Measurements from ENCODE around the gene RAB36. TPM values are rescaled to one million over a fixed set of nuclear protein-coding genes. Genes with fewer than 3 reads are reported as not detected.

RAB36 gene
- total and polyA plus RNA-seq, 9 of the 15 experiments (the other 6 are each of a cell fraction or from before 2014, with no cell fraction given): 0.04 to 0.50 (median 0.08) TPM; not detected in 3

DNA sequence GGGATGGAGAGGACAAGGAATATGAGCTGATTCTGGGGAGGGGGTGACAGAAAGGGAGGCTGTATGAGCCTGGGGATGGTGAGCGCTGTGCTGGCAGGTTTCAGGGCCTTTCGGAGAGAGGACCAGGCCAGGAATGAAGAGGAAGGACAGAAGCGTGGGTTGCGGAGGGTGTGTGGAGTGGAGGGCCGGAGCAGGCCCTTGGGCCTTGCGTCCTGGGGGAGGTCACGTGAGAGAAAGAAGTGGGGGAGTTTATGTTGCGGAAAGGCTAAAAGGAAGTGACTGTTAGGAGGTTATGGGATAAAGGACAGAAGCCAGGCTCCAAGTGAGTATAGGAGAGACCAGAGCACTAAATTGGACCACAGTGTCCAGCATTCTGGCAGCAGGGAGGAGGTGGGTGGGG, 52.6 kb downstream of the RAB36 start:
- Histone ChIP-seq H3K79me2 (ENCODE audit: control insufficient read depth, insufficient read depth, low read length) (peaks cover 80% of the 10 kb centered on the region), H3K4me3 (no peak overlapping the region)
- no TSS peak for BruUV-seq (replicated peaks)

GRCh38 chr22:23199159-23199558, 53.9 kb downstream of the RAB36 start:
- WGBS (ENCODE audit: insufficient coverage, low coverage, missing lambda C conversion rate): 88% methylated on average over 8 of the region's 8 CpGs
- FAIRE-seq (no peak), DNase-seq (ENCODE audit: extremely low read depth in 1 of 4, low spot score in 3 of 4) (peak in 1 of 4 experiments; percentile 69), ATAC-seq (no peak)
- H3K27me3 ChIP-seq (ENCODE audit: control insufficient read depth in 2 of 2, insufficient read depth in 2 of 2, low read length in 2 of 2): no peaks in the 10 kb centered on the region; a peak in 1 of 5 replicates
- POLR2A ChIA-PET: interaction anchor here (1.2 to 86.5 kb wide), 3 partner anchors 2 to 64 kb away, joined by 3 to 3476 read pairs (median 3476); partner anchors contain the start of genes BCR and RAB36
- CTCF ChIA-PET (ENCODE audit: low intra/inter-chr PET ratio): interaction anchor here (0.6 kb wide), 2 partner anchors 33 to 753 kb away, joined by 3 read pairs; no protein-coding TSS in a partner anchor
- no TSS peak for BruUV-seq (replicated peaks)
- intact Hi-C loops (cut with micrococcal nuclease) (no loop called here), in situ Hi-C loops (cut with MboI) (no loop called here)
- H3K36me3 ChIP-seq (ENCODE audit: control insufficient read depth, insufficient read depth, low read length): peaks cover 53% of the 10 kb centered on the region
- no peak overlapping the region for H3K27ac ChIP-seq (ENCODE audit: extremely low read depth, low read depth, low read length)
- peak overlapping the region in 1 of 2 experiments; percentile 15; a peak in 2 of 4 replicates for H3K9ac ChIP-seq (ENCODE audit: insufficient read depth in 1 of 2, low read depth in 2 of 2, low read length in 2 of 2)
- no peaks in the 10 kb centered on the region for H3K9me3 ChIP-seq (replicated peaks; ENCODE audit: control insufficient read depth, insufficient read depth, low read depth, low read length)
- H3K4me1 ChIP-seq (replicated peaks in 1 of 2; ENCODE audit: control insufficient read depth in 2 of 2, insufficient read depth in 2 of 2, low read length in 2 of 2): peaks cover 12 to 17% of the 10 kb centered on the region in 2 experiments
- no peak overlapping the region for H3K4me3 ChIP-seq
- peaks cover 44% of the 10 kb centered on the region for H4K20me1 ChIP-seq (replicated peaks; ENCODE audit: control insufficient read depth, insufficient read depth, low read length)
- peaks cover 32% of the 10 kb centered on the region for H3K9me1 ChIP-seq (ENCODE audit: control insufficient read depth, insufficient read depth, low read length)
- TF ChIP-seq ZFX (CRISPR knock-in tag; IDR thresholded peaks at IDR 0.05): no peak
- TF ChIP-seq, protein P1, sequence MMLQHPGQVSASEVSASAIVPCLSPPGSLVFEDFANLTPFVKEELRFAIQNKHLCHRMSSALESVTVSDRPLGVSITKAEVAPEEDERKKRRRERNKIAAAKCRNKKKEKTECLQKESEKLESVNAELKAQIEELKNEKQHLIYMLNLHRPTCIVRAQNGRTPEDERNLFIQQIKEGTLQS (IDR thresholded peaks at IDR 0.05): no peak
- TF ChIP-seq, protein P1 (CRISPR knock-in tag; conservative IDR thresholded peaks at IDR 0.05): 0 out of 2 replicates have a peak, but pooled peaks have one; percentile 34
- H2AFZ ChIP-seq (ENCODE audit: low read depth, low read length): no peak overlapping the region
- H3K79me2 ChIP-seq (ENCODE audit: control insufficient read depth, insufficient read depth, low read length): peaks cover 80% of the 10 kb centered on the region
- no peak overlapping the region for H3K4me2 ChIP-seq (ENCODE audit: insufficient read depth, low read length)

More for the DNA sequence above, 52.6 kb downstream of the RAB36 start:
- 70% methylated on average over 8 of the region's 8 CpGs for WGBS (ENCODE audit: insufficient coverage, low coverage, missing lambda C conversion rate)
- peaks cover 44% of the 10 kb centered on the region for H4K20me1 ChIP-seq (replicated peaks; ENCODE audit: control insufficient read depth, insufficient read depth, low read length)
- peak overlapping the region; percentile 1 to 75; a peak in 3 of 4 replicates for H3K9ac ChIP-seq (ENCODE audit: insufficient read depth in 1 of 2, low read depth in 2 of 2, low read length in 2 of 2)
- H2AFZ ChIP-seq (ENCODE audit: low read depth, low read length): no peak overlapping the region
- H3K9me3 ChIP-seq (replicated peaks; ENCODE audit: control insufficient read depth, insufficient read depth, low read depth, low read length): no peaks in the 10 kb centered on the region
- peak; percentile 32 for ATAC-seq
- no peak for FAIRE-seq
- H3K9me1 ChIP-seq (ENCODE audit: control insufficient read depth, insufficient read depth, low read length): peaks cover 33% of the 10 kb centered on the region
- intact Hi-C loops (cut with micrococcal nuclease): no loop called here
- POLR2A ChIA-PET: interaction anchor here (0.7 to 86.5 kb wide), 4 partner anchors 3 to 1746 kb away, joined by 3 to 3476 read pairs (median 1740); partner anchors contain the start of genes BCR and RAB36
- H3K27ac ChIP-seq (ENCODE audit: extremely low read depth, low read depth, low read length): 0 out of 3 replicates have a peak overlapping the region, but pooled peaks have one; percentile 0
- TF ChIP-seq SRSF9 (IDR thresholded peaks at IDR 0.05; ENCODE audit: borderline replicate concordance, low read depth, low read length) (no peak), TBL1XR1 (IDR thresholded peaks at IDR 0.05; ENCODE audit: low read length in 2 of 2) (no peak), ZNF212 (CRISPR knock-in tag; IDR thresholded peaks at IDR 0.05) (no peak), SREBF1 (IDR thresholded peaks at IDR 0.05; ENCODE audit: borderline replicate concordance, low read depth, low read length) (no peak), ATF7 (IDR thresholded peaks at IDR 0.05) (no peak), CHCHD3 (CRISPR knock-in tag; IDR thresholded peaks at IDR 0.05) (no peak), STAT5A (IDR thresholded peaks at IDR 0.05; ENCODE audit: borderline replicate concordance, low read length) (no peak), MCM2 (IDR thresholded peaks at IDR 0.05; ENCODE audit: low read depth) (no peak), SMAD3 (CRISPR knock-in tag; conservative IDR thresholded peaks at IDR 0.05) (no peak), LEF1 (IDR thresholded peaks at IDR 0.05) (no peak), NR2C1 (IDR thresholded peaks at IDR 0.05) (no peak), NR2C1 (tag; IDR thresholded peaks at IDR 0.05) (no peak)
- CTCF ChIA-PET (ENCODE audit: low intra/inter-chr PET ratio): interaction anchor here (0.7 to 1.1 kb wide), 2 partner anchors 19 to 67 kb away, joined by 3 to 4 read pairs; no protein-coding TSS in a partner anchor
- H3K36me3 ChIP-seq (ENCODE audit: control insufficient read depth, insufficient read depth, low read length): peaks cover 52% of the 10 kb centered on the region; the same call in 2 of the 3 replicates
- no peak overlapping the region; the same call in 1 of the 2 replicates for H3K4me2 ChIP-seq (ENCODE audit: insufficient read depth, low read length)
- H3K27me3 ChIP-seq (ENCODE audit: control insufficient read depth in 2 of 2, insufficient read depth in 2 of 2, low read length in 2 of 2): no peaks in the 10 kb centered on the region
- H3K4me1 ChIP-seq (replicated peaks in 1 of 2; ENCODE audit: control insufficient read depth in 2 of 2, insufficient read depth in 2 of 2, low read length in 2 of 2): peaks cover 12 to 17% of the 10 kb centered on the region in 2 experiments
- peak in 3 of 4 experiments; percentile 68 to 83 (median 83) for DNase-seq (ENCODE audit: extremely low read depth in 1 of 4, low spot score in 3 of 4)
- in situ Hi-C loops (cut with MboI): no loop called here

Measured in K562 (cell line).